Measurements from ENCODE around the gene CYB5RL. TPM values are rescaled to one million over a fixed set of nuclear protein-coding genes. Genes with fewer than 3 reads are reported as not detected.
"Not testable (repeated sequence)": the region's sequence is repeated elsewhere in the genome, so short reads cannot be mapped to it uniquely, and the experiment has no call there.

CYB5RL gene
- total RNA-seq, 2 donors from 2014 or later, result 8.2 to 11.0 TPM

DNA sequence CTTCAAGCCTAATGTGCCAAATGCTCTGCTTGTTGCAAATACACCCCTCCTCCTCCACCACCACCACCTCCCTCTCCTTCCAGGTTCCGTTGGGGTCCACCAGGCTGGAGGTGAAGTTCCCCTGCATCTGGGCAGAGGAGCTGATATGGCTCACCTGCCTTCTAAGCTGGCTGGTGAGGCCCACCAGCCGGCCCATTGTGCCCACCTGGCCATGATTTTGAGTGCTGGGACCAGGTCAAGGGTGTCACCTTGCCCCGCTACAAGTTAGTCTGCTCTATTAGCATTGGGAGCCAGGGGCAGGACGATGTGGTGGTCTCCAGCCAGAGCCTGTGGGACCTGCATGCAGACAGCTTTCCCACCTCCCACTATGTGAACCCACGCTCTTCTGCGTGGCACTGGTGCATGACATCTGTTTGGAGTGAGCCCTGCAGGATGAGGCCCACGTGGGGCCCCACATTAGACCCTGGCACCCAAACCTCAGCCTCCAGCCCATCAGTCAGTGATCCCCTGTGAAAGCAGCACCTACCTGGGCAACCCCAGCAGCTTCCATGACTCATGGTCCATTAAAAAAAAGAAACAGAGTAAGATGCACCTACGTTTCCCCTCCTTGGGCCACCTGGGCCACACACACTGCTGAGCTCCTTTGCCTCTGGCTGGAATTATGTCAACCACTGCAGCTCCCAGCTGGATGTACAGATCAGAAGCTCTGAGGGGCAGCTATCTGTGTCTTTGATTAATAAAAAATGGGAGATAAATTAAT, 31.4 kb downstream of the CYB5RL start:
- no peaks in the 10 kb centered on the region for H3K36me3 Mint-ChIP-seq (ENCODE audit: low read depth)
- H3K9me3 ChIP-seq (ENCODE audit: control insufficient read depth, low read length), result no peaks in the 10 kb centered on the region
- WGBS, 2 experiments (ENCODE audit: insufficient coverage in 1 of 2, insufficient read length in 1 of 2), result 87 to 91% methylated on average over 5 to 8 of the region's 8 CpGs
- H3K9ac ChIP-seq (ENCODE audit: extremely low read depth, low read length, poor library complexity, severe bottlenecking), result no peak overlapping the region
- no peaks in the 10 kb centered on the region for H3K36me3 ChIP-seq (ENCODE audit: control insufficient read depth, insufficient read depth, low read length)
- TF ChIP-seq, protein P1, sequence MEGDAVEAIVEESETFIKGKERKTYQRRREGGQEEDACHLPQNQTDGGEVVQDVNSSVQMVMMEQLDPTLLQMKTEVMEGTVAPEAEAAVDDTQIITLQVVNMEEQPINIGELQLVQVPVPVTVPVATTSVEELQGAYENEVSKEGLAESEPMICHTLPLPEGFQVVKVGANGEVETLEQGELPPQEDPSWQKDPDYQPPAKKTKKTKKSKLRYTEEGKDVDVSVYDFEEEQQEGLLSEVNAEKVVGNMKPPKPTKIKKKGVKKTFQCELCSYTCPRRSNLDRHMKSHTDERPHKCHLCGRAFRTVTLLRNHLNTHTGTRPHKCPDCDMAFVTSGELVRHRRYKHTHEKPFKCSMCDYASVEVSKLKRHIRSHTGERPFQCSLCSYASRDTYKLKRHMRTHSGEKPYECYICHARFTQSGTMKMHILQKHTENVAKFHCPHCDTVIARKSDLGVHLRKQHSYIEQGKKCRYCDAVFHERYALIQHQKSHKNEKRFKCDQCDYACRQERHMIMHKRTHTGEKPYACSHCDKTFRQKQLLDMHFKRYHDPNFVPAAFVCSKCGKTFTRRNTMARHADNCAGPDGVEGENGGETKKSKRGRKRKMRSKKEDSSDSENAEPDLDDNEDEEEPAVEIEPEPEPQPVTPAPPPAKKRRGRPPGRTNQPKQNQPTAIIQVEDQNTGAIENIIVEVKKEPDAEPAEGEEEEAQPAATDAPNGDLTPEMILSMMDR (conservative IDR thresholded peaks at IDR 0.05), result no peak
- no peaks in the 10 kb centered on the region for H3K4me1 Mint-ChIP-seq
- no peaks in the 10 kb centered on the region for H3K9me3 Mint-ChIP-seq
- H3K27ac Mint-ChIP-seq, result no peak overlapping the region
- no peaks in the 10 kb centered on the region for H3K27me3 ChIP-seq (ENCODE audit: control insufficient read depth, insufficient read depth, low read length, poor library complexity, severe bottlenecking)
- no peak overlapping the region for H3K27ac ChIP-seq (ENCODE audit: low read depth, low read length)
- no peaks in the 10 kb centered on the region for H3K27me3 Mint-ChIP-seq (ENCODE audit: insufficient read depth)
- no peak overlapping the region for H3K4me3 Mint-ChIP-seq
- DNase-seq, result no peak
- H3K4me3 ChIP-seq (ENCODE audit: low read length), result no peak overlapping the region
- H3K4me1 ChIP-seq (ENCODE audit: control insufficient read depth, insufficient read depth, low read length), result no peaks in the 10 kb centered on the region

DNA sequence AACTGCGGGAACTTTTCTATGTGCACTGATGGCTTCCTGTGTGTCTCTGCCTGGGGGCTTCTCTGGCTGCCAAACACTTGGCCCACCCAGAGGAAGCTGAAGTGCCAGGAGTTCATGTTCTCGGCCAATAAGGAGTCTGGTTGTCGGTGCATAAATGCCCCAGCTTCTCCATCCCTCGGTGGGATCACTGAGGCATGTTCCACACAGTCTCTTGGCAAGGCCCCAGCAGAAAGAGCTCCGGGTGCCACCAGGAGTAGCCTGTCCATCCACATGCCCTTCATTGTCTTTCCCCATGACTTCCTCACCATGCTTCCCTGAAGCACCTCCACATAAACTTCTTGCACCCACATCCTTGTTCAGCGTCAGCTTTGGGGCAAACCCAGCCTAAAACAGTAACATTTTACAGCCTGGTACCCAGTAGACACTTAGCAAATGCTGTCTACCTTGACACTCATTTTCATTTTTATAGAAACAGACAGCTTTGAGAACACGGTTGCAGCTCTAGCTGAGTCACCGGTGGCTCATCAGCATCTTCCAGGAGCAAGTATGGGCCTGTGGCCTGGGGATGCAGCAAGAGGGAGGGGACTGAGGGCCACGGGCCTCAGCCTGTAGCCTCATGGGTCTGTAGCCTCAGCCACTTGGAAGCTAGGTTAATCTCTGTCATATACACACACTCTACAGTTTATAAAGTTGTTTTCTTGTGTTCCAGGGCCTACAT, 32.2 kb downstream of the CYB5RL start:
- Histone ChIP-seq H3K9me3 (ENCODE audit: control insufficient read depth, low read length) (no peaks in the 10 kb centered on the region), H3K4me1 (ENCODE audit: control insufficient read depth, insufficient read depth, low read length) (no peaks in the 10 kb centered on the region), H3K9ac (ENCODE audit: extremely low read depth, low read length, poor library complexity, severe bottlenecking) (no peak overlapping the region), H3K4me3 (ENCODE audit: low read length) (no peak overlapping the region), H3K36me3 (ENCODE audit: control insufficient read depth, insufficient read depth, low read length) (no peaks in the 10 kb centered on the region), H3K27me3 (ENCODE audit: control insufficient read depth, insufficient read depth, low read length, poor library complexity, severe bottlenecking) (no peaks in the 10 kb centered on the region), H3K27ac (ENCODE audit: low read depth, low read length) (no peak overlapping the region)
- Mint-ChIP-seq H3K36me3 (ENCODE audit: low read depth) (no peaks in the 10 kb centered on the region), H3K9me3 (no peaks in the 10 kb centered on the region), H3K4me1 (no peaks in the 10 kb centered on the region), H3K4me3 (no peak overlapping the region), H3K27ac (no peak overlapping the region), H3K27me3 (ENCODE audit: insufficient read depth) (no peaks in the 10 kb centered on the region)
- DNase-seq, result no peak
- 86 to 90% methylated on average over 6 to 9 of the region's 9 CpGs for WGBS, 2 experiments (ENCODE audit: insufficient coverage in 1 of 2, insufficient read length in 1 of 2)
- TF ChIP-seq, protein P1 (conservative IDR thresholded peaks at IDR 0.05), result no peak

DNA sequence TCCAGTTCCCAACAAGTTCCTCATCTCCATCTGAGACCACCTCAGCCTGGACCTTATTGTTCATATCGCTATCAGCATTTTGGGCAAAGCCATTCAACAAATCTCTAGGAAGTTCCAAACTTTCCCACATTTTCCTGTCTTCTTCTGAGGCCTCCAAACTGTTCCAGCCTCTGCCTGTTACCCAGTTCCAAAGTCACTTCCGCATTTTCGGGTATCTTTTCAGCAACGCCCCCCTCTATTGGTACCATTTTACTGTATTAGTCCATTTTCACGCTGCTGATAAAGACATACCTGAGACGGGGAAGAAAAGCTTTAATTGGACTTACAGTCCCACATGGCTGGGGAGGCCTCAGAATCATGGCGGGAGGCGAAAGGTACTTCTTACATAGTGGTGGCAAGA, 33.5 kb downstream of the CYB5RL start:
- not testable (repeated sequence) for H3K27me3 Mint-ChIP-seq (ENCODE audit: insufficient read depth); H3K36me3 ChIP-seq (ENCODE audit: control insufficient read depth, insufficient read depth, low read length); H3K9me3 ChIP-seq (ENCODE audit: control insufficient read depth, low read length); DNase-seq; H3K27ac ChIP-seq (ENCODE audit: low read depth, low read length); H3K4me1 Mint-ChIP-seq; H3K9me3 Mint-ChIP-seq; H3K36me3 Mint-ChIP-seq (ENCODE audit: low read depth); H3K27me3 ChIP-seq (ENCODE audit: control insufficient read depth, insufficient read depth, low read length, poor library complexity, severe bottlenecking); H3K4me1 ChIP-seq (ENCODE audit: control insufficient read depth, insufficient read depth, low read length); H3K9ac ChIP-seq (ENCODE audit: extremely low read depth, low read length, poor library complexity, severe bottlenecking); H3K27ac Mint-ChIP-seq; H3K4me3 Mint-ChIP-seq; H3K4me3 ChIP-seq (ENCODE audit: low read length)
- WGBS, 2 experiments (ENCODE audit: insufficient coverage in 1 of 2, insufficient read length in 1 of 2), result 78 to 91% methylated on average over 6 to 8 of the region's 8 CpGs
